D721Med (cell line): ENCODE measurements around the gene MGST2.
A peak's percentile ranks its signal among the peaks of the same experiment; 100 is the strongest.

ENCODE experiments used
- DNase-seq: peaks from one replicate; pipeline ENCODE4 v3.0.0; 2011; ENCODE audit warnings: low spot score; ENCODE audit not compliant: insufficient read length
- FAIRE-seq: peaks from 2 replicates; lab custom pipeline; 2011; peaks lifted over from hg19 to GRCh38; lab: Jason Lieb, UNC
- TF ChIP-seq, protein P1 (sequence below): IDR thresholded peaks from 2 replicates; pipeline ENCODE4 v1.5.1; 2012; ENCODE audit warnings: mild to moderate bottlenecking, control low read depth; ENCODE audit not compliant: insufficient read depth; ENCODE audit errors: missing control alignments

MGST2 gene

DNA sequence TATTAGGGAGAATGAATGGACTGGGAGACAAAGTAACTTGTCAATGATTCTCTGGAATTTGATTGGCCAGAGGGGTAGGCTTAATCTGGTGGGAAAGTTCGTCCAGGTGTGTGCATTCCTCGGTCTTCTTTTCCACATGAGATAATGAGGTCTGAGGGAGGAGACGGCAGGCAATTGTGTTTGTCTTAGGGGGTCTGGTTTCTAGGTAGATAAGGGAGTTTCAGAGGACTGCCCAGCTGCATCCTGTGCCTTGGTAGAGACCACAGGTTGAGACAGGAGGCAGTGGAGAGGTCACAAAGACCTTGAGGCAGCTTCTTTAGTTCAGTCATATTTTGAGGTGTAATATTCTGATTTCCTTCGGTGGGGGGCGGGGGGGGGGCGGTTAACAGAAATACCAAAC lies 4.3 kb downstream of the MGST2 start:
- no peak for FAIRE-seq
- no peak for DNase-seq
- TF ChIP-seq, protein P1, sequence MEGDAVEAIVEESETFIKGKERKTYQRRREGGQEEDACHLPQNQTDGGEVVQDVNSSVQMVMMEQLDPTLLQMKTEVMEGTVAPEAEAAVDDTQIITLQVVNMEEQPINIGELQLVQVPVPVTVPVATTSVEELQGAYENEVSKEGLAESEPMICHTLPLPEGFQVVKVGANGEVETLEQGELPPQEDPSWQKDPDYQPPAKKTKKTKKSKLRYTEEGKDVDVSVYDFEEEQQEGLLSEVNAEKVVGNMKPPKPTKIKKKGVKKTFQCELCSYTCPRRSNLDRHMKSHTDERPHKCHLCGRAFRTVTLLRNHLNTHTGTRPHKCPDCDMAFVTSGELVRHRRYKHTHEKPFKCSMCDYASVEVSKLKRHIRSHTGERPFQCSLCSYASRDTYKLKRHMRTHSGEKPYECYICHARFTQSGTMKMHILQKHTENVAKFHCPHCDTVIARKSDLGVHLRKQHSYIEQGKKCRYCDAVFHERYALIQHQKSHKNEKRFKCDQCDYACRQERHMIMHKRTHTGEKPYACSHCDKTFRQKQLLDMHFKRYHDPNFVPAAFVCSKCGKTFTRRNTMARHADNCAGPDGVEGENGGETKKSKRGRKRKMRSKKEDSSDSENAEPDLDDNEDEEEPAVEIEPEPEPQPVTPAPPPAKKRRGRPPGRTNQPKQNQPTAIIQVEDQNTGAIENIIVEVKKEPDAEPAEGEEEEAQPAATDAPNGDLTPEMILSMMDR: no peak

- TF ChIP-seq, protein P1: no peak
- FAIRE-seq (no peak), DNase-seq (no peak)
These were observed 5.2 kb downstream of the MGST2 start for GRCh38 chr4:139670775-139671174.

DNA sequence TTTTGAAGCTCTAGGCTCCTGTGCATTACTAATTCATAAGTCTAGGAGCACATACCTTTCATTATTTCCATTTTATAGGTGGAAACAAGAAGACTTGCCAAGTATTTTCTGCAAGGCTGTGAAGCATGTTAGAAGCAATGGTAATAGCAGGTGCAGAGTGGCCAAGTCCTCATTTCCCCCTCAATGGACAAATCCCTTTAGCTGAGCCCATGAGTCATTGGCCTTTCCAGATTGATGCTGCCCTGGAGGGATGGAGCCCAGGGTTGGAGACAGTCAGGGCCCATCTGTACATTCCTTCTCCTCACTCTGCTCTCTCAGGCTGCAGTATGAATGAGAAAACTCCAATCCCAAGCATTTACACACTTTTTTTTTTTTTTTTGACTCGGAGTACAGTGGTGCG lies 6.6 kb downstream of the MGST2 start:
- TF ChIP-seq, protein P1: no peak
- FAIRE-seq (no peak), DNase-seq (no peak)

DNA sequence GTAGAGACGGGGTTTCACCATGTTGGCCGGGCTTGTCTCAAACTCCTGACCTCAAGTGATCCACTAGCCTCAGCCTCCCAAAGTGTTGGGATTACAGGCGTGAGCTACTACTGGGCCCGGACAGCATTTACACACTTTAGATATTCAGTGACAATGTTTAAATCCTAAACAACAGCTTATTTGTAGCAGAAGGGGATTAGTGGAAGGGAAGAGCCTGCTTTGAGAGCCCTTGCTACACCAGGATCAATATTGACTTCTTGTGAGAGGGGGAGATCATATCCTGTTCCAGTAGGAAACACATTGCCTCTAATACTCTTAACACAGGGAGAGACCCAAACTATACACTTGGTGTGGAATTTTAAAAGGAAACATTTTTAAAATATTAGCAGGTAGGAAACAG lies 7.1 kb downstream of the MGST2 start:
- peak; percentile 46 for DNase-seq
- peak; percentile 92 for FAIRE-seq
- TF ChIP-seq, protein P1: no peak

GRCh38 chr4:139674875-139675550 lies 9.4 kb downstream of the MGST2 start:
- no peak for DNase-seq
- no peak for FAIRE-seq
- TF ChIP-seq, protein P1: no peak

GRCh38 chr4:139675651-139676050 lies 10.0 kb downstream of the MGST2 start:
- TF ChIP-seq, protein P1: no peak
- DNase-seq (no peak), FAIRE-seq (no peak)

- TF ChIP-seq, protein P1: no peak
- DNase-seq: no peak
- FAIRE-seq: no peak
These were observed 10.7 kb downstream of the MGST2 start for GRCh38 chr4:139676365-139676764.
